TTC549 (cell line): ENCODE data around the gene PLXNA4.

Experiments used
- FAIRE-seq: peaks from 2 replicates; lab custom pipeline; 2012; peaks lifted over from hg19 to GRCh38; lab: Jason Lieb, UNC

Gene PLXNA4

GRCh38 chr7:132381742-132382472, 194.4 kb downstream of the PLXNA4 start:
- FAIRE-seq: no peak

DNA sequence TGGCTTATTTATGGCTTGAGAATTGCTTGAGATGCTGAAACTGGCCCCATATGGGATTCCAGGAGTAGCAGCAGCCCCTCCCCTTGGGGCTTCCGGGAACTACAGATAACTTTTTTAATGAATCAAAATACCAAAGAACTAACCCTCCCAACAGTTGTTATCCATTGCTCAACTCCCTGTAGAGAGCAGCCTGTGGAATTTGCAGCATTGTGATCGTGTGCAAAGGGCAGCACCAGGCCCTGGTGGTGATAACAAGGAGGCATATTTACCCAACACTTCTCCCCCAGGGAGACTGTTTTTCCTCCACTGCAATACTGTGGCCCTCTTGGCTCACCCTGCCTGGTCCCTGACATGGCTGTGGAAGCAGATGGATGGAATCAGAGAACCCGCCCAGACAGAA, 196.2 kb downstream of the PLXNA4 start:
- FAIRE-seq: no peak

DNA sequence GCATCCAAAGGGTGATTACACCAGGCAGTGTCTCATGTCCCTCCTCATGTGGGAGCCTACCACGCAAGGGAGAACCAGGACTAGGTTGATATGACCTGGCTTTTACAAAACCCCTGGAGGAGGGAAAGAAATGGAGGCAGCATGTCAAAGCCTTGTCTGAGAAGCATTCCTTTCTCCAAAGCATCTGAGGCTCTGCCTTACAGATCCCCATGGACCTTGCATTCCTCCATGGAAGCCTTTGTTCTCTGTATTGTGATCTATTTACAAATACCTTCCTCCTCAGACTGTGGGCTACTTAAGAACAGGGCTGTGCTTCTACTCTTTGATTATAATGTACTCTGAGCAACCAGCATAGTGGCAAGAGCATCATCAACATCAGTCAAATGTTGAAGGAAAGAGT, 197.0 kb downstream of the PLXNA4 start:
- no peak for FAIRE-seq

DNA sequence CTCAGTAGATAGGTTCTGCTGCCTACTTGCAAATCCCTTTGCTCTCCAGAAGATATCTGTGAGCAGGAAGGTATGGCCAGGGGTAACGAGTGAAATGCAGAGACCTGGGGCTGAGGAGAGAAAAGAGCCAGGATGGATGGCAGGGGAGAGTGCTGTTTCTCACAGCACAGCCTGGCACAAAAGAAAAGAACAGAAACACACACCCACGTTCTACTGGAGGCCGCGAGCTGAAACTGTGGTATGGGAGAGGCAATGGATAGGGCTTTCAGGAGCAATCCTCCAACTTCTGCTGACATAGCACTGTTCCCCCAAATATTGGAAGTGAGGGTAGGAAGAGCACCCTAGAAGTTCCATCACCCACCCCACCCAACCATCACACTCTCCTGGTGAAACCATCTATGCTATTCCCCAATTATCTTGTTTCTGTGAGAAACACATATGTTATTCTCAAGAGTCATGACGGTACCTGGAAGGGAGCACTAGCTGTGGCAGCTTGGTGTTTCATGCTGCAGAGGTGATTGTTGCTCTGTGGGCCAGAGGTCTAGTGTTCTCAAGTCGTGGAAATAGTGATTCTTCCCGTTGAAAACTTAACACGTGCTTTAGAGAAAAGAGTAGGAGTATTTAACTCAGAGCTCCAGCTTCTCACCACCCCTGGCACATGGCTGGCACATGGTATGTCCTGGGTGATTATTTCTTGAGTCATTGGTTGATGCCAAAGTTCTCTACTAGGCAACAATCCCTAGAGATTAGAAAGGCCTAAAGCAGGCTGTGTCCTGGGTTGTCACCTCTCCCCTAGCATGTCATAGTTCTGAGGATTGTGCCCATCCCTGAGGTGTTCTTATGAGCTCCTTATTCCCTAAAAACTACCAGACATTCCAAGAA, 198.3 kb downstream of the PLXNA4 start:
- no peak for FAIRE-seq

DNA sequence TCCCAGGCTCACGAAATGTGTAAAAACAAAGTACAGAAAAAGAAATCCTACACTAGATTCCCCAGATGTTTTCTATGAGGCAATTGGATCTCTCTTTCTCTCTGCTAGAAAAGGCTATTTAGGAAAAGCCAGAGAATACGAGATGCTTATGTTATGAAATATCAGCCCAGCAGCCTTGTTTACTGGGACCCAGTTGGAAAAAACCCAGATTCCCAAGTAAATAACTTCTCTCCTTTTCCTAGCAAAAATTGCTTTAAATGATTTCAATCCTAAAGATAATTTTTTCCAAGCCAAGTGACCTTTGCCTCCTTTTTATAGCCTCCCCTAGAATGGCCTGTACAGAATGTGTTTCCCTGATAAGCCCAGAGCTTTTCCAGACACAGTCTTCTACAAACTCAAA, 199.3 kb downstream of the PLXNA4 start:
- no peak for FAIRE-seq

GRCh38 chr7:132376361-132377013, 199.8 kb downstream of the PLXNA4 start:
- no peak for FAIRE-seq

GRCh38 chr7:132373879-132374278, 202.4 kb downstream of the PLXNA4 start:
- FAIRE-seq: no peak

- FAIRE-seq: no peak
These were observed 203.2 kb downstream of the PLXNA4 start for GRCh38 chr7:132373041-132373440.

DNA sequence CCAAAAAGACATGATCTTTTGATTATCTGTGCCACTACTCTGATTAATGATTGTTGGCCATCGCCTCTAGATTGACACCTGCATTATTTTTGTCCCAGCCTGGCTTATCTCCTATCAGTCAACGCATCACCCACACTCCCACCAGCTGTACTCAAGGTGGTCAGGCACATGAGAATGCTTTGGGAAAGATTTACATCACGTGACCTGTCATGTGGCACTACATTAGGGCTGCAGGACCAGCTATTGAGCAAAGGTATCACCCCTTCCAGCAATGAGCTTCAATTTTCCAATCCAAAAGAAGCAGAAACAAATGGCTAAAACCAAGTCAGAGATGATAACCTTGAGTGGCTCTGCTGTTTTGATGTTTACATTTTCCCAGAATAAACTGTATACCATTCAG, 204.3 kb downstream of the PLXNA4 start:
- FAIRE-seq: no peak

- FAIRE-seq: no peak
These were observed 207.9 kb downstream of the PLXNA4 start for GRCh38 chr7:132368246-132368900.

DNA sequence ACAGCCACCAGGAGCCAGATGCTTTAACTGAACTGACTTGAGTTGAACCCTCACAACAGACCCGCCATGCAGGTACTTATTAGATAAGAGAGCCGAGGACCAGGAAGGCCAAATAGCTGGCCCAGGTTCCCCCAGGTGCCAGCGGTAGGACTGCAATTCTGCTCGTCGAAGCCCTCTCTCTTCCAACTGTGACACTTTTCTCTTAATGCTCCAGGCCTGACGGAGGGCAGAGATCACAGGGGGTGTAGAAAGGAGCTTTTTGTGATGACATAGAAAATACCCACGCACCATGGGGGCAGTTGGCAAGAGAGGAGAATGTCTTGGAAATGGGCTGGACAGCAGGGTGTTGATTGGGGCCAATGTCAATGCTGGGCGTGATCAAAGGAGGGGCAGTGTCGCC, 208.5 kb downstream of the PLXNA4 start:
- FAIRE-seq: no peak

GRCh38 chr7:132367004-132367403, 209.3 kb downstream of the PLXNA4 start:
- no peak for FAIRE-seq

DNA sequence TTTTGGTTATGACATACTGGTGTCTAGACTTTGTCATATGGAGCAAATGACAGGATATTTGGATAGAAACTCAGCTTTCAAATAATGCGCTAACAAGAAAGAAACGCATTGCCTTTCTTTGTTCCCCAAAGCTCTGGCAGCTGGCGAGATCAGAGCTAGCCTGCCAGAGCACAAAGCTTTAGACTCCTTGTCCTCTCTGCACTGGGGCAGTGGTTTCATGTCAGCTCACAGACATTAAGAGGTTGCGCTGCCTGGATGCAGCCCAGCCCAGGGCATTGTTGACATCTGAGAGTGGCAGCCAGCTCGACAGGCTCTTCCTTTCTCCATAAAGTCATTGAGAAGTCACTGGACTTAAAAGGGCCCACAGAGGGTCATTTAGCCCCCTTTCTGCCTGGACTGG, 212.0 kb downstream of the PLXNA4 start:
- no peak for FAIRE-seq

DNA sequence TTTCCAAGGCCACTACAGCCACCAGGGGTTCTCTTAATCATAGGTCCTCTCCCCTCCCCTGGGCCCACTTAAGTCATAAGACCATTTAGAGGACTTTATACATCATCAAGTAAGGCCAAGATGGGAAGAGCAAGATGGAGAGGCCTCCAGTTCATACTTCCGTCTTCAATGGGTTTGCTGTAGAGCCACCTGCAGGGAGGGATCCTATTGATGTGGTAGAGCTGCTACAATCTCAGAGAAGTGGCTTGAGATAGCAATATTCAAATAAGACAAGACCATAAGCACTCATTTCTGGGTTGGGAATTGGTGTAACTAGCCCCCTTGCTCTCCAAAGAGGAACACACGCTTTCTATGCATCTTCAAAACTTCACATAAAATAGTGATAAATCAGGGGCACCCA, 214.2 kb downstream of the PLXNA4 start:
- no peak for FAIRE-seq

GRCh38 chr7:132361146-132361545, 215.1 kb downstream of the PLXNA4 start:
- FAIRE-seq: no peak

DNA sequence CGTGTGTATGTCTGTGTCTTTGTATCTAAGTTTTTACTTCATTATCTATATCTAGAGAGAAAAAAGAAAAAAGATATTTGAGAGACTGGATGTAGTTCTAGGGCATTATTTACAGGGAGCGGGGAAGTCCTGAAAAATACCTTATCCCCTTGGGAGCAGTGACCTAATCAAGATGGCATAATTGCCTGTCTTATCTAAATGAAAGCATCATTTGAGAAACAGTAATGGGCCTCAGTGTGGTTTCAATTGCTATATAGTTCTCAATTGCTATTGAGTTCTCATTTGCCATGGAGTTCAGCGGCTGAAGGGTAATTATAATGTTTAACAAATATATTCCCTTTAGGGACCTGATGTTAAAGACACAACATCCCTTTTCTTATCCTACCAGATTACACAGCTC, 216.5 kb downstream of the PLXNA4 start:
- FAIRE-seq: no peak

- no peak for FAIRE-seq
These were observed 221.2 kb downstream of the PLXNA4 start for GRCh38 chr7:132355048-132355447.

- no peak for FAIRE-seq
These were observed 221.7 kb downstream of the PLXNA4 start for GRCh38 chr7:132354527-132354926.

DNA sequence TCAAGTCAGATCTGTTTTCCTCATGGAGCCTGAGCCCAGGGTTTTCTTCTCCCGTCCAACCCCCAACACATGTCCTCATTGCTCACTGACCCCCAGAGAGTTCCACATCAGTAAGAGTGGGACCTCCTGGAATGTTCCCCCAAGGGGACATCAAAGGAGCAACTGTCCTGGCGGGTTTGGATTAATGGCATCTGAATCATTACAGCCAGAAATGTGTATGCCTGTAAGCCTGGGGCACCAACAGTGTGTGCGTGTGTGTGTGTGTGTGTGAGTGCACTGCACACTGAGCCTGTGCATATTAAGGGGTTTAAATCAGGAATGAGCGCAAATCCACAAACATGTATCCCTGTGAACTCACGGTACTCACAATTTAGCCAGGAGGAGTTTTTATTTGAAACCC, 222.3 kb downstream of the PLXNA4 start:
- no peak for FAIRE-seq

DNA sequence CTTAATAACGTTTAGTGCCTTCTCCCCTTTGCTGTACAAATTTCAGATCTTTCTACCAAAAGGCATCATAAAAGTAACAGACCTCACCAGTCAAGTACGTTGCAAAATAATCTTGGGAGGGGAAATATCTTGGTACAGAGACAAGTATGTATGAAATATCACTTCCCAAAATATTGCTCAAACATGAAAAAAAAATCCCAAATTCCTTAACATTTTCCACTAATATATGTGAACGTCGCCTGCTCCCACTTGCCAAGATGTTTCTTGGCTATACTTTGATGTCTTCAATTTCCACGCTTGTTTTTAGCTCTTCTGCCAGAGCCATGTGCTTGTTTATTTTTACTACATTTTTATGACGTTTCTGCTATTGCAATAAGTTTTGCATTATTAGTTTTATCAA, 223.5 kb downstream of the PLXNA4 start:
- FAIRE-seq: no peak

DNA sequence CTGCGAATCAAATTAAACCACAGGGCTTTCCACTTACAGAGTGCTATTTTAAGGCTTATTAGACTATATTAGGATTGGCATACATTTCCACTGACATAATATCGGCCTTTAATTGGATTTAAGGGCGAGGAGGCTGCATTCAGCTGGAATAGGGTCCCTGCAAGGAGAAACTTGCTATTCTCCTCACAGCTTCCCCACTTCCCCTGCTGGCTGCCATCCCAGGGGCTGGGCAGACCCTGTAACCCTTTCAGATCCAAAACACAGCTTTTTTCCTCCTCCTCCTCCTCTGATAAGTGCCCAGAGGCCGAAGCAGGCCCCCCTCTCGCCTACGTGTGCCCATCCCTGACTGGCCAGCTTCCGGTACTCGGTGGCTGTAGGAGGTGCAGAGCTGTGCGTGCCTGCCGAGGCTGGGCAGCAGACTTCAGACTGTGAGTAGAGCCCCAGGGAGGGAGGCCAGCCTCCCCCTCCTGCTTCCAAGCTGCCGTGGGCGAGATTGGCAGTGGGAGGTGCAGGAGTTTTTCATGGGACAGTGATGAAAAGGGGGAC, 224.2 kb downstream of the PLXNA4 start:
- no peak for FAIRE-seq

DNA sequence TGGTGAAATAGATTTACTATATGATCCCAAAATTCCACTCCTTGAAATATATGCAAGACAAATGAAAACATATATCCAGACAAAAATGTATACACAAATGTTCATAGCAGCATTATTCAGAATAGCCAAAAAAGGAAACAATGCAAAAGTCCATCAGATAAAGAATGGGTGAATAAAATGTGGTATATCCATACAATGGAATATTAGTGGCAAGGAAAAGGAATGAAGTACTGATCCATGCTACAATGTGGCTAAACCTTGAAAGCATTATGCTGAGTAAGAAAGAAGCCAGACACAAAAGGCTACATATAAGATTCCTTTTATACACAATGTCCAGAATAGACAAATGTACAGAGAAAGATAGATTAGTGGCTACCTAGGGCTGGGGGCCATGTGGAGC, 225.5 kb downstream of the PLXNA4 start:
- no peak for FAIRE-seq
